HepG2 (cell line): ENCODE measurements around the gene RNU7-1. TPM values are rescaled to one million over a fixed set of nuclear protein-coding genes. Genes with fewer than 3 reads are reported as not detected.
A peak's percentile ranks its signal among the peaks of the same experiment; 100 is the strongest.

Experiments used
- HES4 ChIP-seq: sonication (generic); formaldehyde crosslinking; IDR thresholded peaks from 2 replicates; pipeline ENCODE4 v1.9.0; 2021; ENCODE audit warnings: mild to moderate bottlenecking, missing genetic modification reagents, borderline replicate concordance
- MAZ ChIP-seq, 2 experiments: sonication (generic) in 1 of 2; formaldehyde crosslinking in 1 of 2; IDR thresholded peaks; 2 replicates each; pipeline versions ENCODE4 v1.5.0 to v1.6.1; 2012 to 2020; ENCODE audit warnings: low read depth in 2 of 2, mild to moderate bottlenecking in 2 of 2, borderline replicate concordance in 1 of 2, improper control_type of control experiment in 1 of 2, low read length in 1 of 2, missing genetic modification reagents in 1 of 2, moderate library complexity in 1 of 2
- MZF1 ChIP-seq: sonication (generic); formaldehyde crosslinking; IDR thresholded peaks from 2 replicates; pipeline ENCODE4 v1.8.1; 2023; ENCODE audit warnings: mild to moderate bottlenecking, missing genetic modification reagents, borderline replicate concordance
- PAX8 ChIP-seq: sonication (generic); formaldehyde crosslinking; IDR thresholded peaks from 2 replicates; pipeline ENCODE4 v1.8.0; 2022; ENCODE audit warnings: mild to moderate bottlenecking, missing genetic modification reagents, borderline replicate concordance
- PCBP1 ChIP-seq: fragments of 200-400 bp; formaldehyde crosslinking; IDR thresholded peaks from 2 replicates; pipeline ENCODE4 v1.6.1; 2017; ENCODE audit warnings: mild to moderate bottlenecking, low read depth, low read length, borderline replicate concordance
- RARA ChIP-seq: IDR thresholded peaks from 2 replicates; pipeline ENCODE4 v1.6.1; 2016; ENCODE audit warnings: missing genetic modification reagents, missing compliant biosample characterization
- SMAD1 ChIP-seq: sonication (generic); formaldehyde crosslinking; IDR thresholded peaks from 2 replicates; pipeline ENCODE4 v1.4.0; 2020; ENCODE audit warnings: missing genetic modification reagents, low read depth, mild to moderate bottlenecking, borderline replicate concordance
- ZSCAN25 ChIP-seq: sonication (generic); formaldehyde crosslinking; IDR thresholded peaks from 2 replicates; pipeline ENCODE4 v1.8.0; 2022; ENCODE audit warnings: mild to moderate bottlenecking, missing genetic modification reagents
- ZSCAN31 ChIP-seq: sonication (generic); formaldehyde crosslinking; IDR thresholded peaks from 2 replicates; pipeline ENCODE4 v1.5.0; 2020; ENCODE audit warnings: low read depth, mild to moderate bottlenecking, missing genetic modification reagents
- polyA plus RNA-seq, 8 experiments: library from polyadenylated mRNA; depleted of rRNA in 3 of 8; stranded (reverse) in 7 of 8; unstranded in 1 of 8; fragments of >200 nt; fragmentation: Illumina TruSeq in 4 of 8; extraction: Trizol in 4 of 8; gene quantifications; 2 replicates each; pipeline versions ENCODE4 v1.2.1 to v1.2.3, GENCODE V29; 2011 to 2016; ENCODE audit warnings: low read depth in 4 of 8, missing spikeins in 1 of 8, mixed read lengths in 1 of 8; ENCODE audit not compliant: insufficient read depth in 1 of 8
- total RNA-seq, 5 experiments: library from RNA; depleted of rRNA; stranded (reverse); fragments of >200 nt; fragmentation: Illumina TruSeq; extraction: Trizol; gene quantifications; 2 replicates each; pipeline ENCODE4 v1.2.3, GENCODE V29; 2016; ENCODE audit warnings: low read depth in 1 of 5
- TF ChIP-seq, protein P1 (sequence below): sonication (generic); formaldehyde crosslinking; IDR thresholded peaks from 2 replicates; pipeline ENCODE4 v1.8.0; 2022; ENCODE audit warnings: mild to moderate bottlenecking, missing genetic modification reagents; ENCODE audit not compliant: insufficient replicate concordance
- TF ChIP-seq, protein P2 (sequence below): sonication (generic); formaldehyde crosslinking; IDR thresholded peaks from 2 replicates; pipeline ENCODE4 v1.4.0; 2020; ENCODE audit warnings: missing genetic modification reagents, mild to moderate bottlenecking, borderline replicate concordance
- TF ChIP-seq, protein P3 (sequence below): sonication (generic); formaldehyde crosslinking; IDR thresholded peaks from 2 replicates; pipeline ENCODE4 v1.4.0; 2020; ENCODE audit warnings: missing genetic modification reagents, borderline replicate concordance
- TF ChIP-seq, protein P4 (sequence below): IDR thresholded peaks from 2 replicates; pipeline ENCODE4 v1.6.1; 2018; ENCODE audit warnings: missing genetic modification reagents
- TF ChIP-seq, protein P5 (sequence below): sonication (generic); formaldehyde crosslinking; IDR thresholded peaks from 2 replicates; pipeline ENCODE4 v1.4.0; 2020; ENCODE audit warnings: missing genetic modification reagents
- TF ChIP-seq, protein P6 (sequence below): sonication (generic); formaldehyde crosslinking; IDR thresholded peaks from 2 replicates; pipeline ENCODE4 v1.4.0; 2020; ENCODE audit warnings: missing genetic modification reagents
- TF ChIP-seq, protein P7 (sequence below): sonication (generic); formaldehyde crosslinking; IDR thresholded peaks from 2 replicates; pipeline ENCODE4 v1.9.0; 2022; ENCODE audit warnings: missing genetic modification reagents, mild to moderate bottlenecking, borderline replicate concordance

RNU7-1 gene
- total and polyA plus RNA-seq, 2 of the 13 experiments (the other 11 are each of a cell fraction or from before 2014, with no cell fraction given), result not detected

DNA sequence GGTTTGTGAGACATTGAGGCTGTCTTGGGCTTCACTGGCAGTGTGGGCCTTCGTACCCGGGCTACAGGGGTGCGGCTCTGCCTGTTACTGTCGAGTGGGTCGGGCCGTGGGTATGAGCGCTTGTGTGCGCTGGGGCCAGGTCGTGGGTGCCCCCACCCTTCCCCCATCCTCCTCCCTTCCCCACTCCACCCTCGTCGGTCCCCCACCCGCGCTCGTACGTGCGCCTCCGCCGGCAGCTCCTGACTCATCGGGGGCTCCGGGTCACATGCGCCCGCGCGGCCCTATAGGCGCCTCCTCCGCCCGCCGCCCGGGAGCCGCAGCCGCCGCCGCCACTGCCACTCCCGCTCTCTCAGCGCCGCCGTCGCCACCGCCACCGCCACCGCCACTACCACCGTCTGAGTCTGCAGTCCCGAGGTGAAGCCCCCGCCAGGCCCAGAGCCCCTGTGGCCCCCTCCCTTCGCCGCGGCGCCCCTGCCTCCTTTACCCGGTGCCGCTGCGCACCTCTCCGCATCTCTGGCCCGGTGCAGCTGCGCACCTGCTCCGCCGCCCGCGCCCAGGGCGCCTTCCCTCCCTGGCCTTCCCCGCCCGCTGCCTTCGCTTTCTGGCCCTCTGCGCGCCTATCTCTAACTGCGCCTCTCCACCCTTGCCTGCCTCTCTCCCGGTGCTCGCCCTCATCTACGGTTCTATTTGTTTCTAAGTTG is 29.2 kb upstream of the RNU7-1 start, which contains the start of gene ENO2 (continued):
- TF ChIP-seq ZSCAN31 (CRISPR knock-in tag), result peak; percentile 46
- peak; percentile 92 for TF ChIP-seq ZSCAN25 (CRISPR knock-in tag)
- 0 out of 2 replicates have a peak, but pooled peaks have one; percentile 30 for TF ChIP-seq SMAD1 (CRISPR knock-in tag)
- TF ChIP-seq HES4, result peak; percentile 16; the same call in 1 of the 2 replicates
- TF ChIP-seq, protein P1, sequence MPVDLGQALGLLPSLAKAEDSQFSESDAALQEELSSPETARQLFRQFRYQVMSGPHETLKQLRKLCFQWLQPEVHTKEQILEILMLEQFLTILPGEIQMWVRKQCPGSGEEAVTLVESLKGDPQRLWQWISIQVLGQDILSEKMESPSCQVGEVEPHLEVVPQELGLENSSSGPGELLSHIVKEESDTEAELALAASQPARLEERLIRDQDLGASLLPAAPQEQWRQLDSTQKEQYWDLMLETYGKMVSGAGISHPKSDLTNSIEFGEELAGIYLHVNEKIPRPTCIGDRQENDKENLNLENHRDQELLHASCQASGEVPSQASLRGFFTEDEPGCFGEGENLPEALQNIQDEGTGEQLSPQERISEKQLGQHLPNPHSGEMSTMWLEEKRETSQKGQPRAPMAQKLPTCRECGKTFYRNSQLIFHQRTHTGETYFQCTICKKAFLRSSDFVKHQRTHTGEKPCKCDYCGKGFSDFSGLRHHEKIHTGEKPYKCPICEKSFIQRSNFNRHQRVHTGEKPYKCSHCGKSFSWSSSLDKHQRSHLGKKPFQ (CRISPR knock-in tag), result peak; percentile 44
- TF ChIP-seq, protein P2, sequence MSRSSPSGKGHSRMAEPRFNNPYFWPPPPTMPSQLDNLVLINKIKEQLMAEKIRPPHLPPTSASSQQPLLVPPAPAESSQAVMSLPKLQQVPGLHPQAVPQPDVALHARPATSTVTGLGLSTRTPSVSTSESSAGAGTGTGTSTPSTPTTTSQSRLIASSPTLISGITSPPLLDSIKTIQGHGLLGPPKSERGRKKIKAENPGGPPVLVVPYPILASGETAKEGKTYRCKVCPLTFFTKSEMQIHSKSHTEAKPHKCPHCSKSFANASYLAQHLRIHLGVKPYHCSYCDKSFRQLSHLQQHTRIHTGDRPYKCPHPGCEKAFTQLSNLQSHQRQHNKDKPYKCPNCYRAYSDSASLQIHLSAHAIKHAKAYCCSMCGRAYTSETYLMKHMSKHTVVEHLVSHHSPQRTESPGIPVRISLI, result no peak
- TF ChIP-seq MAZ (IDR thresholded peaks at IDR 0.05; ENCODE audit: borderline replicate concordance, low read depth, low read length), result no peak
- TF ChIP-seq MAZ (CRISPR knock-in tag; IDR thresholded peaks at IDR 0.05; ENCODE audit: low read depth), result peak; percentile 53; the same call in 1 of the 2 replicates
- TF ChIP-seq, protein P3, sequence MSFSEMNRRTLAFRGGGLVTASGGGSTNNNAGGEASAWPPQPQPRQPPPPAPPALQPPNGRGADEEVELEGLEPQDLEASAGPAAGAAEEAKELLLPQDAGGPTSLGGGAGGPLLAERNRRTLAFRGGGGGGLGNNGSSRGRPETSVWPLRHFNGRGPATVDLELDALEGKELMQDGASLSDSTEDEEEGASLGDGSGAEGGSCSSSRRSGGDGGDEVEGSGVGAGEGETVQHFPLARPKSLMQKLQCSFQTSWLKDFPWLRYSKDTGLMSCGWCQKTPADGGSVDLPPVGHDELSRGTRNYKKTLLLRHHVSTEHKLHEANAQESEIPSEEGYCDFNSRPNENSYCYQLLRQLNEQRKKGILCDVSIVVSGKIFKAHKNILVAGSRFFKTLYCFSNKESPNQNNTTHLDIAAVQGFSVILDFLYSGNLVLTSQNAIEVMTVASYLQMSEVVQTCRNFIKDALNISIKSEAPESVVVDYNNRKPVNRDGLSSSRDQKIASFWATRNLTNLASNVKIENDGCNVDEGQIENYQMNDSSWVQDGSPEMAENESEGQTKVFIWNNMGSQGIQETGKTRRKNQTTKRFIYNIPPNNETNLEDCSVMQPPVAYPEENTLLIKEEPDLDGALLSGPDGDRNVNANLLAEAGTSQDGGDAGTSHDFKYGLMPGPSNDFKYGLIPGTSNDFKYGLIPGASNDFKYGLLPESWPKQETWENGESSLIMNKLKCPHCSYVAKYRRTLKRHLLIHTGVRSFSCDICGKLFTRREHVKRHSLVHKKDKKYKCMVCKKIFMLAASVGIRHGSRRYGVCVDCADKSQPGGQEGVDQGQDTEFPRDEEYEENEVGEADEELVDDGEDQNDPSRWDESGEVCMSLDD (CRISPR knock-in tag), result peak; percentile 12; the same call in 1 of the 2 replicates
- TF ChIP-seq MZF1 (CRISPR knock-in tag), result no peak
- TF ChIP-seq, protein P4, sequence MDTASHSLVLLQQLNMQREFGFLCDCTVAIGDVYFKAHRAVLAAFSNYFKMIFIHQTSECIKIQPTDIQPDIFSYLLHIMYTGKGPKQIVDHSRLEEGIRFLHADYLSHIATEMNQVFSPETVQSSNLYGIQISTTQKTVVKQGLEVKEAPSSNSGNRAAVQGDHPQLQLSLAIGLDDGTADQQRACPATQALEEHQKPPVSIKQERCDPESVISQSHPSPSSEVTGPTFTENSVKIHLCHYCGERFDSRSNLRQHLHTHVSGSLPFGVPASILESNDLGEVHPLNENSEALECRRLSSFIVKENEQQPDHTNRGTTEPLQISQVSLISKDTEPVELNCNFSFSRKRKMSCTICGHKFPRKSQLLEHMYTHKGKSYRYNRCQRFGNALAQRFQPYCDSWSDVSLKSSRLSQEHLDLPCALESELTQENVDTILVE (CRISPR knock-in tag), result peak; percentile 19; the same call in 1 of the 2 replicates
- TF ChIP-seq, protein P5, sequence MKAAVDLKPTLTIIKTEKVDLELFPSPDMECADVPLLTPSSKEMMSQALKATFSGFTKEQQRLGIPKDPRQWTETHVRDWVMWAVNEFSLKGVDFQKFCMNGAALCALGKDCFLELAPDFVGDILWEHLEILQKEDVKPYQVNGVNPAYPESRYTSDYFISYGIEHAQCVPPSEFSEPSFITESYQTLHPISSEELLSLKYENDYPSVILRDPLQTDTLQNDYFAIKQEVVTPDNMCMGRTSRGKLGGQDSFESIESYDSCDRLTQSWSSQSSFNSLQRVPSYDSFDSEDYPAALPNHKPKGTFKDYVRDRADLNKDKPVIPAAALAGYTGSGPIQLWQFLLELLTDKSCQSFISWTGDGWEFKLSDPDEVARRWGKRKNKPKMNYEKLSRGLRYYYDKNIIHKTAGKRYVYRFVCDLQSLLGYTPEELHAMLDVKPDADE (CRISPR knock-in tag), result peak; percentile 54; the same call in 1 of the 2 replicates
- no peak for TF ChIP-seq PAX8 (CRISPR knock-in tag)
- no peak for TF ChIP-seq RARA
- TF ChIP-seq PCBP1, result peak; percentile 72; the same call in 1 of the 2 replicates
- TF ChIP-seq, protein P6, sequence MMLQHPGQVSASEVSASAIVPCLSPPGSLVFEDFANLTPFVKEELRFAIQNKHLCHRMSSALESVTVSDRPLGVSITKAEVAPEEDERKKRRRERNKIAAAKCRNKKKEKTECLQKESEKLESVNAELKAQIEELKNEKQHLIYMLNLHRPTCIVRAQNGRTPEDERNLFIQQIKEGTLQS (CRISPR knock-in tag), result peak; percentile 24; the same call in 1 of the 2 replicates
- TF ChIP-seq, protein P7, sequence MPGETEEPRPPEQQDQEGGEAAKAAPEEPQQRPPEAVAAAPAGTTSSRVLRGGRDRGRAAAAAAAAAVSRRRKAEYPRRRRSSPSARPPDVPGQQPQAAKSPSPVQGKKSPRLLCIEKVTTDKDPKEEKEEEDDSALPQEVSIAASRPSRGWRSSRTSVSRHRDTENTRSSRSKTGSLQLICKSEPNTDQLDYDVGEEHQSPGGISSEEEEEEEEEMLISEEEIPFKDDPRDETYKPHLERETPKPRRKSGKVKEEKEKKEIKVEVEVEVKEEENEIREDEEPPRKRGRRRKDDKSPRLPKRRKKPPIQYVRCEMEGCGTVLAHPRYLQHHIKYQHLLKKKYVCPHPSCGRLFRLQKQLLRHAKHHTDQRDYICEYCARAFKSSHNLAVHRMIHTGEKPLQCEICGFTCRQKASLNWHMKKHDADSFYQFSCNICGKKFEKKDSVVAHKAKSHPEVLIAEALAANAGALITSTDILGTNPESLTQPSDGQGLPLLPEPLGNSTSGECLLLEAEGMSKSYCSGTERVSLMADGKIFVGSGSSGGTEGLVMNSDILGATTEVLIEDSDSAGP, result peak; percentile 47; the same call in 1 of the 2 replicates
